ENCODE data around the gene GJD4.

Gene GJD4

DNA sequence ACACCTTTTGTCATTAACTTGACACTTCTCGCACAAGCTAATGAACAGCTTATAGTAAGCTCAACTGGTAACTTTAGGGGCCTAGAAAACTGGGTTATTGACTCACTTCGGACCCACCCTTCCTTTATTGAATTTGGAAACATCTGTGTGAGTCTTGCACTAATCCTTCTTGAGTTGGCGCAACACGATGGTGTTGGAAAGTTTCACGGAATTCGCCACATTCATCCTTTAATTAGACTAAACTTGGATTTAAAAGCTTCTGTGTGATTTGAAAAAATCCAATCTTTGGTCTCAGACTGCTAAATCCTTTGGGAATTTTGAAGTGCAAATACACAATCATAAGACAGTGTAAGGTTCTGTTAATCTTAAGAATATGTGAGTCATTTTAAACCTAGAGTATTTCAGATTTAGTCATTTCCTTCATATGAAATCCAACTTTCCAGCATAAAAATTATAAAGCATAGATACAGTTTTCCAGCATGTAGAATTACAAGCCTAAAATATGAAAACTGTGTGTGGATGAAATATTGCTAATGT is 21.9 kb downstream of the GJD4 start:
- DNase-seq (ENCODE audit: low spot score) = no peak

DNA sequence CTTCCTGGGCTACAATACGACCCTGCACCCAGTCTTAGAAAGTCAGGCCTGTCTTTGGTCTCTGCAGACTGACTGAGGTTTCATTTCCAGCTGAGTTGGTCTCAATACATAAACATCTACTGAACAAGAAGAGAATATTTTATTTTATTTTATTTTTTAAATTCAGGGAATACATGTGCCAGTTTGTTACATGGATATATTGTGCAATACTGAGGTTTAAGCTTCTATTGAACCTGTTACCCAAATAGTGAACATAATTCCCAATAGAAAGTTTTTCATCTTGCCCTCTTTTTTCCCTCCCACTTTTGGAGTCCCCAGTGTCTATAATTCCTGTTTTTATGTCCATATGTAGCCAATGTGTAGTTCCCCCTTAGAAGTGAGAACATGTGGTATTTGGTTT is 26.3 kb downstream of the GJD4 start:
- DNase-seq (ENCODE audit: low spot score) = no peak

DNA sequence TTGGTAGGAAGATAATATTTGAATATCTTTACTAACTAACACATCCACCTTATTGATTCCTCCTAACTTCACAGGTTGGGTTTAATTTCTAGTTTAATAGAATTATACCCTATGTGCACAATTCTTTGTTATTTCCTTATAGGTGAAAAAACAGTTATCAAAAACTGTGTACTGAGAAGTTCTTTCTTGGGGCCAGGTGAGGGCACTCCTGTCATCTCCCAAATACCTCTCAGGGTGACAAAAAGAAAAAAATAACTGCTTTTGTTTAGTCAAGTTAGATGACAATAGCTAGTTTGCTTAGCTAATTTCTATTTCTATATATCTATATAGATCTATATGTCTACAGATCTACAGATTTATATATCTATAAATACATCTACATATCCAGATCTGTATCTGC is 26.9 kb downstream of the GJD4 start:
- no peak for DNase-seq (ENCODE audit: low spot score)

DNA sequence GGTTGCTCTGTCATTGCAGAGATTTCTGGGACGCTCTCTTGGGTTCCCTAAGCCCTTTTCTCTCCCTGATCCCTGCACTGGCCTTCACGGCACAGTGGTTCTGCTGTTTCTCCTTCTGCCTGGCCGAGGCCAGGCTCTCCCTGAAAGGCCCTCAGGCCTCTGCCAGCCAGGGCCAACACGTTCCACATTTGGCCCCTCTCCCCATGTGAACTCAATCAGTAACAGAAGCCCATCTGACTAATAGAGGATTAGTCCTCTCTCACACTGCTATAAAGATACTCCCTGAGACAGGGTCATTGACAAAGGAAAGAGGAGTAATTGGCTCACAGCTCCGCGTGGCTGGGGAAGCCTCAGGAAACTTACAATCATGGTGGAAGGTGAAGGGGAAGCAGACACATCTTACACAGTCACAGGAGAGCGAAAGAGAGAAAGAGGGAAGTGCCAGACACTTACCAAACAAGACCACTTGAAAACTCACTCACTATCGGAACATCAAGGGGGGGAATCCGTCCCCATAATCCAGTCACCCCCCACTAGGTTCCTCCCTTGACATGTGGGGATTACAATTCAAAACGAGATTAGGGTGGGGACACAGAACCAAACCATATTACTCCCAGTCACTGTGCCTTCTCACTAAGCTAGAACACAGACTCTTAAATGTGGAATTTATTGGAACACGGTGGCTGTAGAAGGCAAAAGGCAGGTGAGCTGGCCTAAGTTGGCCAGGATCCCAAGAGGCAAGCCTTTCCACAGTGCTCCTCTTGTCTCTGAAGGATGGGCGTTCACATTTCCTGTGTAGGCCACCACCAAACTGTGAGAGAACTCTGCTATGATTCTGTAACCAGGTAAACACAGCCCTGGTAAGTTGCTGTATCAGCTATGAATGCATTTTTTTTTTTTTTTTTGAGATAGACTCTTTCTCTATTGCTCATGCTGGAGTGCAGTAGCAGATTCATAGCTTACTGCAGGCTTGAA is 28.2 kb downstream of the GJD4 start:
- DNase-seq (ENCODE audit: low spot score) = no peak

DNA sequence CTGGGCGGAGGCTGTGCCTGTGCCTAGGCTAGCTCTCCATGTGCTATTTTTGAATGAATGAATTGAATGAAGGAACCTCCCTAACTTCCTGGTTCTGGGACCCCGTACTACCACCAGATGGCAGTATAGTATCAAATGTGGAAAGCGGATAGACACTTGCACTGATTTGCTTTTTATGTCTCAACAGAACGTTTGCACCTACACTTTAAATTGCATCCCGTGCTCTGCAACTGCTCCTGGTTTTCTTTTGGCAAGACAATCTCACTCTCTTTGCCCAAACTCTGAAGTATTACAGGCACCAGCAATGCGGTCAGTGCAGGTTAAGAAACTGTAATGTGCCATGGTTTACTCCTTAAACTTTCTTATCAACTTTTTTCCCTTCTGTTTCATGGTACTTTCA is 30.4 kb downstream of the GJD4 start:
- peak; percentile 59 for DNase-seq (ENCODE audit: low spot score)

DNA sequence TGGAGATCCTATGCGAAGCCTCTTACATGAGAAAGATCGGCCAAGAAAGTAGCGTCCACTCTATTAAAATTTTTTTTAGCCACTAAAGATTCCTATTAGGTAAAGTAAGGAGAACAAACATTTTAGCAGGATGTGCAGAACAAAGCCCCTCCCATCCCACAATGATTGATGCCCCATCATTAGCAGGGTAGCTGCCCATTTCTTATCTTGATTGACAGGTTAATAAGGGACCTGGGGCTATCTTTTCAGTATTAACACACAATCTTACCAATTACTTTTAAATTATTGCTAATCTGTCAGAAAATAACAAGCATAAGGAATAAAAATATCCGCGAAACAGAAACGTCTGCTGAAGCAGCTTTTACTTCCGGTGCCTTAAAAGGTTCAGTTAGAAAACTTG is 31.8 kb downstream of the GJD4 start:
- DNase-seq (ENCODE audit: low spot score) = no peak

DNA sequence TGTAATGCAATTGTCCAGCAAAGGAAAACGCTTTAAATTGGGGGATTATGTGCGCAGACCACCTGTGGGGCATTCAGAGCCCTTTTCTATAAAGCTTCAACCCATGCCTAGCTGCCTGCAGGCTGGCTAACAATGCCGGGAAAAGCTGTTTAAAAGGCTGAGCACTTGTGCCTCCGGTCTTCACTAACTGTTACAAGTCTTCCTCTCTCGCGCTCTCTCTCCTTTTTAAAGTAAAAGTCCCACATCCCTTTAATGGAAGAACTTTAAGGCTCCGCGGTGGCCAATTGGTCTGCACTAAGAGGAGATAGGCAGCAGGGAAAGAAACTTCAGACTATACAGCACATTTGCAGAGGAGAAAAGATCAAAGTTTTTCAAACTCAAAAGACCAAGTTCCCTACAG is 32.3 kb downstream of the GJD4 start:
- no peak for DNase-seq (ENCODE audit: low spot score)

DNA sequence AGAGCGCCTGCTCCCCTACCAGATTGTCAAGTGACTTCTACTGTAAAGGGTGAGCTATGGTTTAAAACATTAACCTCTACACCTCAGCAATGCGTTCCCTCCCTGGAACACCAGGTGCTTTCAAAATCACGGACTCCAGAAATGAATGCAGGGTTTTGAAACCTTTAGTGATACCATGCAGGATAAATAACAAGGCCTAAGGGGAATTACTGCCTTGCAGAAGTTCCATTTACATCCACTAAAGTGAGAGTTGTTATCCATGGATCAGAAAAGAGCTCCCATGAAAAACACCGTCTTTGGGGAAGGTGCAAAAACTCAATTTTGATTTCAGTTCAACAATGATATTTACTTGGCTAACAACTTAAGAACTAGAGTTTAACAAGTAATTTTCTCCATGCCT is 33.0 kb downstream of the GJD4 start:
- DNase-seq (ENCODE audit: low spot score) = no peak

DNA sequence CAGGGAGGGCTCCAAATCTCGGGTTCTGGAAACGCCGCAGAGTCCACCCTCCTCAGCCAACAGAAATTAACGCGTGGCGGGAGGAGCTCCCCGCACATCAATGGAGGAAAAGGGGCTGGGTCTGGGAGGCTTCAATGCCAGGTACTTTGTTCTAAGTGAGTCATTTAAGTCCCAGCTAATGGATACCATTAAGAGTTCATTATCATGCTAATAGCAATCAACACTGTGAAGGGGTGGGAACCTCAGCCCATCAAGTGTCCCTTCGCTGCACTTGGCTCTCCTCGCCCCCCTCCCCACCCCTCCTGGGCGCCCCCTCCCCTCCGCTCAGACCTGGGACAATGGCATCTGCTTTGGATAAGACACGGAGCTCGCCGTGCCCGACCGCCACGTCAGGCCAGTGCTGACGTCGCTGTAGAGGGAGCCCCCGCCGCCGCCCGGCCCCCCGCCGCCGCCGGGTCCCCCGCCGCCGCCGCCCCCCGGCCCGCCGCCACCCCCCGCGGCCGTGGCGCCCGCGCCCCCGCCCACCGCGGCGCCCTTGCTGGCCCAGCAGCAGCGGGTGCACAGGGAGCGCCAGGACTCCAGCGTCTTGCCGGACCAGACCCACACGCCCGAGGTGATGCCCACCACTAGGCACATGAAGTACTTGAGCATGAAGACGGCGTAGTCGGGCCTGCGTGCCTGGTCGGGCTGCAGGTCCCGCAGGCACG is 34.0 kb downstream of the GJD4 start:
- no peak for DNase-seq (ENCODE audit: low spot score)

DNA sequence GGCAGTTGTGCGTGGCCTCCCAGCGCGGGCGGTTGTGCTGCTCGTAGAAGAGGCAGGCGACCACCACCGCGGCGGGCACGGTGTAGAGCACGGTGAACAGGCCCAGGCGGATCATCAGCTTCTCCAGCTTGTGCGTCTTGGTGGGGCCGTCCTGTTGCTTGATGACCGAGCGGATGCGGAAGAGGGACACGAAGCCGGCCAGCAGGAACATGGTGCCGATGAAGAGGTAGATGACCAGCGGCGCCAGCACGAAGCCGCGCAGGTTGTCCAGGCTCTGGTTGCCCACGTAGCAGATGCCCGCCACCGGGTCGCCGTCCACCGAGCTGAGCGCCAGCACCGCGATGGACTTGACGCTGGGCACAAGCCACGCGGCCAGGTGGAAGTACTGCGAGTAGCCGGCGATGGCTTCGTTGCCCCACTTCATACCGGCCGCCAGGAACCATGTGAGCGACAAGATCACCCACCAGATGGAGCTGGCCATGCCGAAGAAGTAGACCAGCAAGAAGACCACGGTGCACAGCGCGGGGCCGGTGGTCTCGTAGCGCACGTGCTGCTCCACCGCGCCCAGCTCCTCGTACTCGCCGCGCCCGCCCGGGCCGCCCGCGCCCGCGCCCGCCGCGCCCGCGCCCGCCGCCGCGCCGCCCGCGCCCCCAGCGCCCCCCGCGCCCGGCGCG is 34.7 kb downstream of the GJD4 start:
- no peak for DNase-seq (ENCODE audit: low spot score)

DNA sequence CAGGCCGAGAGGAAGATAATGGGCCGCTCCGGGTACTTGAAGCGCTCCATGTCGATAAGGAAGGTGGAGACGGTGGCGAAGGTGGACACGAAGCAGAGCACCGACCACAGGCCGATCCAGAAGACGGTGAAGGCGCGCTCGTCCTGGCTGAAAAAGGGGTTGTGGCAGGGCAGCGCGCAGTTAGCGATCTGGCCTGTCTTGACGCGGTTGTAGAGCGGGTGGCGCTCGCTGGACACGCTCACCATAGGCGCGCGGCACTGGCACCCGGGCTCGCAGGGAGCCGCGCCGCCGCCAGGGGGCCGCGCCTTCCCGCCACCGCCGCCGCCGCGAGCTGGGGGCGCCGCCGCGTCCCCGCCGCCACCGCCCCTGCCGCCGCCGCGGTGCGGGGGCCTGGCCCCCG is 35.3 kb downstream of the GJD4 start:
- DNase-seq (ENCODE audit: low spot score) = peak; percentile 88

DNA sequence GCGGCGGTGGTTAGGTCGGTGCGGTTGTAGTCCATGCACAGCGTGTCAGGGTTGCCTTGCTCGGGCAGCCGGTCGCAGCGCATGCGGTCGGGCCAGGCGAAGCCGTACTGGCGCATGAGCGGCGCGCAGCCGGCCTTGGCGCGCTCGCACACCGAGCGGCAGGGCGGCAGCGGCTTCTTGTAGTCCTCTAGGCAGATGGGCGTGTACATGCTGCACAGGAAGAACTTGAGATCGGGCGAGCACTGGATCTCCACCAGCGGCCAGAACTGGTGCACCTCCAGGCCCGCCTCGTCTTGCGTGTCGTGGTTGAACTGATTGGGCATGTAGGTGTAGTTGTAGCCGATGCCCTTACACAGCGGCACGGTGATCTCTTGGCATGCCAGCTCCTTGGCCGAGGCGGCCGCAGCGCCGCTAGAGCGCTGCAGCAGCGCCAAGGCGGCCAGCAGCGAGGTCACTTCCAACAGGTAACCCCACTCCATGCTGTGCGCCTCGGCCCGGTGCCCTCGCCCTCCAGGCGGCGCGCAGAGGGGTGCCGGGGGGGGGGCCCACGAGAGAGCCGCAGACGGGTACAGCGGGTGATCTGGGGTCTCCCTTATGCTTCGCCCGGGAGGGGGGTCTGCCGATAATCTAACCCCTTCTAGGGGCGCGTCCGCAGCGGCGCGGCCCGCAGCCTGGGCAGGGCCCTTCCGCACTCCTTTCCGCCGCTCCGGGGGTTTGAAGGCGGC is 36.0 kb downstream of the GJD4 start:
- peak; percentile 81 for DNase-seq (ENCODE audit: low spot score)

DNA sequence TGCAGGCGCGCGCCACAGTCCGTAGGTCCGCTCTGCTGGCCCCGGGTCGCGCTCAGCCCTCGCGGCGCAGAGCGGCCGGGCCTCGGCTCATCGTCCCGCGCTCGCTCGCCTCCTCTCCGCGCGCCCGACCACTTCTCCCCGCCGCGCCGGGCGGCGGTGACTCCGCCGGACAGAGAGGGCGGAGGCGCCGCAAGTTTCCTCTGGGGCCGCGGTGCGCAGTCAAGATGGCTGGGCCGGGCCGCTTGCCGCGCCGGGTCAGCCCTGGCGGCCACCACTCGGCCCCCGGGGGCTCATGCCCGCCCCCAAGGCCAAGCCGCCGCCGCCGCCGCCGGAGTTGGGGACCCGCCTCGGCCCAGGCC is 36.5 kb downstream of the GJD4 start:
- peak; percentile 63 for DNase-seq (ENCODE audit: low spot score)

DNA sequence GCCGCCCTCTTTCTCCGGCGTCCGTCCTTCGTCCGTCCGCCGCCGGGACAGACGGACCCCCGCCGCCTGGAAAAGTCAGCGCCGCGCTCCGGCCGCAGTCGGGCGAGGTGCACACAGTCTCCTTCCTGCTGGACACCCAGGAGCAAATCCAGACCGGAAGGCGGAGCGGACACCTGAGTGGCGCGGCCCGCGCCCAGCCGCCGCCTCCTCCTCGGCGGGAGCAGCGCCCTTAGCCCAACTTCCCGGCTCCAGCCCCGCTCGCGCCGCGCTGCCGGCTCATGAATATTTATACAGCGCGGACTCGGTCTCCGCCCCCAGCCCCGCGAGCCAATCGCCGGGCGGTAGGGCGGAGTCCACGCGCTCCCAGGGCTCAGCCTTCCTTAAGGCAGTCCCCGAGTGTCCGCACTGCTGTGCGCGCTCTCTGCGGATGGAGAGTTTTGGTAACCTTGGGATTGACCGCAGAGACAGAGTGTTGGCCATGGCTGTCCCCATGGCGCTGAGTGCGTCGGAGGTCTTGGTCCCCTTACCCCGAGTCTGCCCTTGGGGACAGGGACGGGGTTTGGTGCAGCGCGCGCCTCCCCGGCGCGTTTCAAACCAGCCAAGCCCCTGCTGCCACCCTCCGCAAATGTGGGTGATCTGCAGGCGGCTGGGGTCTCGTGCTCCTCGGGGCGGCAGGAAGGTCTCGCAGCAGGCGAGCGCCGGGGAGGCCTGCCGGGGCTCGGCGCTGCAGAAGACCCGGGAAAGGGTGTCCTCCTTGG is 37.1 kb downstream of the GJD4 start, which contains the start of gene FZD8:
Gene FZD8 (minus strand): TSS at position 262 of the 758 bp plus-strand sequence. CDS start 867 bp downstream, outside the sequence.
- peak; percentile 96 for DNase-seq (ENCODE audit: low spot score)

DNA sequence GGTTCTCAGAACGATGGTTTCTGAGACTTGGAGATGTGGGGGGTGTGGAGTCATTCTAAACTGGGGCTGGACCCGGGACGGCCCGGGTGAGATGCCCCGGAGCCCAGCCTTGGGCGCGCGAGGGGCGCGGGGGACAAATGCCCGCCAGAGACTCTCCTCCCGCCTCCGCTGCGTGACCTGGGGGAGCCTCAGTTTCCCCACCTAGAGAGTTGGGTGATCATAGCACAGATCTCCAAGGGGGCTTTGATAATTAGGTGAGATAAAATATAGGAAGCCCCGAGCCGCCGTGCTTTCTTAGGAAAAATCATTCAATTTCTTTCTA is 37.6 kb downstream of the GJD4 start:
- DNase-seq (ENCODE audit: low spot score) = no peak

DNA sequence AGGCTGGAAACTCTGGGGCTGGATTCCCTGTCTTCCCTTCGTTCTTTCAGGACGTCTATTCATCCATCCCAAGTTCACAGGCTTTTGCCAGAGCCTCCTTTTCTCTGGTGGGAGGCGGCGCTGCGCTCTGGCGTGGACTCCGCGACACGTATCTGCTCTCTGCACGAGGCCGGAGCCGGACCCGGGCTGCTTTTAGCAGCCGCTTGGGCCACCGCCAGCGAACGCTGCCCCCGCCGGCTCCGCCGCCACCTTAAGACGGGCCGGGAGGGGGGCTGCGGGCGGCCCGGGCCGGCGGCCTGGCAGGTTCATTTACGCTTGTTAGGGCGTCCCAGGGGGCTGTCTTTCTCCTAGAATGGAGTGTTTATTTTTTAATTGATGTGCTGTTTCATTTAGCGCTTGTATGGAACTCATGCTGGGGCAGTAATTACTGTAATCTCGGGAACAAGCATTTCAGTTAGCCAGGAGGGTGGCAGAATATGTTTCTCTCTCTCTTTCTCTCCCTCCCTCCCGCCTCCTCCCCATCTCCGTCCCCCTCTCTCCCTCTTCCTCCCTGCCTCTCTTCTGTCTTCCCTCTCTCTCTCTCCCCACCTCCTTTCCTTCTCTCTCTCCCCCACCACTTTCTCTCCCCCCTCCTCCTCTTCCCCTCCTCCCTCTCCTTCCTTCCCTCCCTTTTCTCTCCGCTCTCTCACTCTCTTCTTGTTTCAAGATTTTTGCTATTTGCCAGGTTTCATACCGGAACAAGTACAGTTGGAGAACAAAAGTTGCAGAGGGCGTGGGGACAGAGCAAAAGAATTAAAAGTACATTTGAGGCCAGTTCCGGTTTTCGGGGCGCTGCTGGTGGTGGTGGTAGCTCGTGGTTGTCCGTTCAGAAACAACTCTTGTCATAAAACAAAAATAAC is 38.3 kb downstream of the GJD4 start:
- DNase-seq (ENCODE audit: low spot score) = peak; percentile 74

DNA sequence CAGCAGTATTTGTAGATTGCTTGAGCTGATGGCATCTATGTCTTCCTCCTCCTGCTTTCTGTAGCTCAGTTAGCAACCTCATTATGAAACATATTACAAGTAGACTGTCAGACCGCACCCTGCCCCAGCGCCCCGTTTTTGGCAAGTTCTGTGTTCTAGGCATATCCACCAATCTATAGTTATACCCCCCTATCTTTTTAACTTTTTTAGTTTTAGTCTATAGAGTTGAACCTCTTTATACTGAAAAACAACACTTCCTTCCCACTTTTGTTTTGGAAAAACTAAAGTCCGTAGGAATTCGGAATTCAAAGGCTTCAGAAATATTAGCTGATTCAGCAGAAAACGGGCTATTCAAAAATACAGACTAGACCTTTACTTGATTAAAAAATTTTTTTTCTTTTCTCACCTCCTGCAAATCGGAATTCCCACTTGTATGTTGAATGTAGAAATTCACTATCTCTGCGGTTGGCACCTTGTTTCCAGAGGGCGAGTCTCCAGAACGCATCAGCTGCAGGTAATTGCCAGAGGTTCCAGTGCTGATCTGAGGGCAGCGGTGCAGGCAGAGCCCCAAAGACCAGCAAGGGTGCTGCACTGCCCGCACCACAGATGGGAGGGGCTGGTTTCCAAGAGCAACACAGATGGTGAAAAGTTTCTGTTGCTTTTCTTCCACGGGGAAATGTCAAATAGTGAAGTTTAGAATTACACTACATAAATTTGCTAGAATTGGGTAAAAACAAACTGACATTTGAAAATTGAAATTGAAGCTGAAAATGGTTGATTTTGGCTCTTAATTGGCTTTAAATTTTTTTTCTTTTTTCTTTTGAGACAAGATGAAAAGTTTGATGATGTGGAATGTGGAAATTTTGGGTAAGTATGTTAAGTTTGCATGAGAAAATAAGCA is 39.2 kb downstream of the GJD4 start:
- peak; percentile 18 for DNase-seq (ENCODE audit: low spot score)

DNA sequence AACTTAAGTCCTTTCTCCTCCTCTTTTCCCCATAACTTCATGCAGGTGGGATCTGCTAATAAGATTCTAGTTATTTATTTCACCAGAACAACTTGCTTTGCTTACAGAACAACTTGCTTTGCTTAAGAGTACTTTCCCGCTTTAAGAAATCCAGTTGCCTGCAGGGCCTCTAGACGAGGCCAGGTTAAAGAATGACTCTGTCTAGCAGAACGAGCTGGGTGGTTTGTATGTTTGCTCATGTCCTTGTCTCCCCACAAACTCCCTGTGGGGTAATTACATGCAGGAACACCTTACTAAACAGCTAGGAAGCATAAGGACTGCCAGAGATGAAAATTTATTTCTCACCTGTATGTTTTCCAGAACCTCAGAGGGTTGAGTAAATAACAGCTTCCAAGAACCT is 45.8 kb downstream of the GJD4 start:
- DNase-seq (ENCODE audit: low spot score) = no peak

DNA sequence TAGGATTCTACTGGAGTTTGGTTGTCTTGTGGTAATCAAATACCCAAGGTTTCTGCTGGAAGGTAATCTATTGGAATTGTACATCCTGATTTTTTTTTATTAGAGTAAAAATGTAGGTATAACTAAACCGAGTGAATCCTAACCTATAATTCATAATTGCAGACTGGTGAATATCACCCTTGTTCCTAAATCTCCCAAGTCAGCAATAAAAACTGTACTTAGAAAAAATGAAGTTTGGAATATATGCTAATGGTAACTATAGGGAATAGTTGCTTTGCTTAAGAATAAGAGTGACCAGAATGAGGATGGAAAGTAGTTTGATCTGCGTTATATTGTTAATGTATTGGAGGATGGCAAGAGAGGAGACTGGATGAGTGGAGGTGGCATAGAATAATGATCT is 47.7 kb downstream of the GJD4 start:
- no peak for DNase-seq (ENCODE audit: low spot score)

All from AG20443 (cell line).